Measurements from ENCODE around the gene RNF8. TPM values are rescaled to one million over a fixed set of nuclear protein-coding genes. Genes with fewer than 3 reads are reported as not detected.
A peak's percentile ranks its signal among the peaks of the same experiment; 100 is the strongest.

RNF8 gene
- total RNA-seq, 2 experiments from 2014 or later, result 23.5 to 24.0 TPM

GRCh38 chr6:37313723-37314486 lies 39.9 kb upstream of the RNF8 start:
- Mint-ChIP-seq H3K27ac (no peak overlapping the region), H3K9me3 (no peaks in the 10 kb centered on the region), H3K4me3 (no peak overlapping the region), H3K4me1 (peaks cover 8% of the 10 kb centered on the region), H3K27me3 (no peaks in the 10 kb centered on the region), H3K36me3 (ENCODE audit: low read depth) (peaks cover 21% of the 10 kb centered on the region)
- POLR2A ChIA-PET, result interaction anchor here (1.8 to 2.9 kb wide), 2 partner anchors 56 to 296 kb away, joined by 4 to 9 read pairs; partner anchors contain the start of genes TBC1D22B and TMEM217
- CTCF ChIA-PET, result interaction anchor here (0.5 to 6.7 kb wide), 22 partner anchors 9 to 547 kb away, joined by 3 to 71 read pairs (median 4); partner anchors contain the start of genes TBC1D22B and TMEM217
- DNase-seq, result no peak

- peaks cover 16% of the 10 kb centered on the region for H3K36me3 Mint-ChIP-seq (ENCODE audit: low read depth)
- no peak overlapping the region for H3K27ac Mint-ChIP-seq
- DNase-seq, result peak; percentile 56
- H3K27me3 Mint-ChIP-seq, result no peaks in the 10 kb centered on the region
- no peaks in the 10 kb centered on the region for H3K9me3 Mint-ChIP-seq
- H3K4me1 Mint-ChIP-seq, result peaks cover 10% of the 10 kb centered on the region
- H3K4me3 Mint-ChIP-seq, result no peak overlapping the region
- POLR2A ChIA-PET, result interaction anchor here (1.8 to 2.9 kb wide), 2 partner anchors 57 to 297 kb away, joined by 4 to 9 read pairs; partner anchors contain the start of genes TBC1D22B and TMEM217
- CTCF ChIA-PET, result interaction anchor here (0.6 to 6.7 kb wide), 22 partner anchors 10 to 548 kb away, joined by 3 to 71 read pairs (median 4); partner anchors contain the start of genes TBC1D22B and TMEM217
Observed at GRCh38 chr6:37314487-37315156, 39.2 kb upstream of the RNF8 start.

DNA sequence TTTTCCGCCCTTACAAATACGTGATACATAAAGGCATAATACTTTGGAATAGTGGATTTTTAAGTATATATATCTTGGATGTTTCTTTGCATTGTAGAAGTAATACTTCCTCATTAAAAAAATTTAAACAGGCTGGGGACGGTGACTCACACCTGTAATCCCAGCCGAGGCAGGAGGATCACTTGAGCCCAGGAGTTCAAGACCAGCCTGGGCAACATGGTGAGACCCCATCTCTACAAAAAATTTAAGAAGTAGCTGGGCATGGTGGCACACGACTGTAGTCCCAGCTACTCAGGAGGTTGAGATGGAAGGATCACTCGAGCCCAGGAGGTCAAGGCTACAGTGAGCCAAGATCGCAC lies 38.6 kb upstream of the RNF8 start:
- Mint-ChIP-seq H3K4me1 (peaks cover 13% of the 10 kb centered on the region), H3K4me3 (no peak overlapping the region), H3K27ac (no peak overlapping the region), H3K36me3 (ENCODE audit: low read depth) (peaks cover 18% of the 10 kb centered on the region), H3K27me3 (no peaks in the 10 kb centered on the region), H3K9me3 (no peaks in the 10 kb centered on the region)
- ChIA-PET POLR2A (interaction anchor here (1.8 to 2.9 kb wide), 2 partner anchors 57 to 297 kb away, joined by 4 to 9 read pairs; partner anchors contain the start of genes TBC1D22B and TMEM217), CTCF (interaction anchor here (0.7 to 6.7 kb wide), 15 partner anchors 10 to 412 kb away, joined by 3 to 71 read pairs (median 4); no protein-coding TSS in a partner anchor)
- DNase-seq, result no peak

DNA sequence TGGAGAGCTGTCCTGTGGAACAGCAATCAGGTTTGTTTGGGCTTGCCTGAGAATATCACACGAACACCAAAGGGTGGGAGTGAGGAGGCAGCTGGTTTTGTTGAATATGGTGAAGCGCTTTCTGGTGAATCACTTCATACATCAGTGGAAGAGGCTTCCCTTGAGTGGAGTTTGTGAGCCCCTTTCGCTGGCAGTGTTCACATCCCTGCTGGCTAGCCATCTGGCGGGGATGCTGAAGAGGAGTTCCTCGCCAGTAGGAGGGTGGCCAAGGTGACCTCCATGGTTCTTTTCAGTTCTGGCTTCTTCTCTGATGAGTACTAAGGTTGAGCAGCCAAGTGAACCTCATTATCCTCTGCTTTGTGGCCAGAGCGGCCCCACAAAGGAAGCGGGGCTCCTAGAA lies 37.7 kb upstream of the RNF8 start:
- no peak for DNase-seq
- ChIA-PET POLR2A (no interaction called here), CTCF (interaction anchor here (1.1 to 6.7 kb wide), 5 partner anchors 9 to 295 kb away, joined by 3 to 71 read pairs (median 8); no protein-coding TSS in a partner anchor)
- no peaks in the 10 kb centered on the region for H3K27me3 Mint-ChIP-seq
- no peak overlapping the region for H3K4me3 Mint-ChIP-seq
- H3K9me3 Mint-ChIP-seq, result no peaks in the 10 kb centered on the region
- peaks cover 13% of the 10 kb centered on the region for H3K4me1 Mint-ChIP-seq
- peaks cover 18% of the 10 kb centered on the region for H3K36me3 Mint-ChIP-seq (ENCODE audit: low read depth)
- no peak overlapping the region for H3K27ac Mint-ChIP-seq

- no peaks in the 10 kb centered on the region for H3K27me3 Mint-ChIP-seq
- no peak overlapping the region for H3K27ac Mint-ChIP-seq
- ChIA-PET CTCF (no interaction called here), POLR2A (interaction anchor here (0.5 kb wide), 1 partner anchor 552 kb away, joined by 3 read pairs; no protein-coding TSS in a partner anchor)
- peaks cover 11% of the 10 kb centered on the region for H3K4me1 Mint-ChIP-seq
- no peaks in the 10 kb centered on the region for H3K9me3 Mint-ChIP-seq
- H3K36me3 Mint-ChIP-seq (ENCODE audit: low read depth), result peaks cover 24% of the 10 kb centered on the region
- no peak for DNase-seq
- H3K4me3 Mint-ChIP-seq, result no peak overlapping the region
Observed at GRCh38 chr6:37317312-37318038, 36.3 kb upstream of the RNF8 start.

DNA sequence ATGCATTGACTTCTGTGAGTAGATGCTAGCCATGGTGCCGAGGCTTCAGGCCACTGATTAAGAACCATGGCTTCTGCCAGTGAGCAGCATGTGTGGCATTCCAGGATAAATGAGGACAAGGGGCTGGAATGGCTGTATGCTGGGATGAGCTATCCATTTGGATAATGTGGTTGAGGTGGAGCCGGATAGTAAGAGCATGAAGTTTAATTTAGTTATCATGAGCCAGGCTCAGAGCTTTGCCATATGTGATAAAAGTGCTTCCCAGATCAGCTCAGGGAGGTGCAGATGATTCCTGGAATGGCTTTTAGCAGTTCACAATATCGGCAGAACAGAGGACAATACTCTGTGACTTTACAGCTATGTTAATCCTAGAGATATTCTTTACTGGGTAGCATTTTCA lies 34.6 kb upstream of the RNF8 start:
- Mint-ChIP-seq H3K4me3 (no peak overlapping the region), H3K36me3 (ENCODE audit: low read depth) (peaks cover 20% of the 10 kb centered on the region), H3K4me1 (peaks cover 19% of the 10 kb centered on the region), H3K9me3 (no peaks in the 10 kb centered on the region), H3K27ac (no peak overlapping the region), H3K27me3 (no peaks in the 10 kb centered on the region)
- POLR2A ChIA-PET, result no interaction called here
- no peak for DNase-seq
- CTCF ChIA-PET, result interaction anchor here (0.8 to 1.2 kb wide), 2 partner anchors 20 to 301 kb away, joined by 3 to 4 read pairs; no protein-coding TSS in a partner anchor

DNA sequence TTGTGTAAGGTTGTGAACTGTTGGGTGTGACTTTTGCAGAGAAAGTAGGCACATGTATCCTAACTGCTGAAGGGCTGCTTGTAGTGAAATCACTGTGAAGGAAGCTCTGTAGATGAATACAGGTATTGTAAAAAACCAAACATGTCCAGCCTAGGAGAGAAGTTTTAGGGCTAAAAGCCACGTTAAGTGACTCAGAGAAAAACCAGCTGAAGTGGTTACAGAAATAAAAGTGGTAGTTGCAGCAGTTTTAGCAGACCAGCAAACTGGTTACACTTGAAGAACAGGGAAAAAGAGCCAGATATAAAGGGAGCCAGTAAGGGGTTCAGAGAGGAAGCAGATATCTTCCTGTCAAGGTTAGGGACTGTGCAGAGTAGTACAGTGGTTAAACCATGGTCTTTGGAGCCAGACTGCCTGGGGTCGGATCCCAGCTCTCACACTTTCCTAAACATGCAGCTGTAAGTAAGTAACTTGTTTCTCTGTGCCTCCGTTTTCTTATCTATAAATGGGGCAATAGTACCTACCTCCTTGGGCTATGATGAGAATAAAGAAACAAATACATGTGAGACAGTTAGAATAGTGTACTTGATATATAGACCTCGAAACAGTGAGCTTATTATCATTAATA lies 33.8 kb upstream of the RNF8 start:
- ChIA-PET CTCF (interaction anchor here (1.1 to 1.7 kb wide), 3 partner anchors 16 to 298 kb away, joined by 4 to 7 read pairs (median 4); no protein-coding TSS in a partner anchor), POLR2A (no interaction called here)

DNA sequence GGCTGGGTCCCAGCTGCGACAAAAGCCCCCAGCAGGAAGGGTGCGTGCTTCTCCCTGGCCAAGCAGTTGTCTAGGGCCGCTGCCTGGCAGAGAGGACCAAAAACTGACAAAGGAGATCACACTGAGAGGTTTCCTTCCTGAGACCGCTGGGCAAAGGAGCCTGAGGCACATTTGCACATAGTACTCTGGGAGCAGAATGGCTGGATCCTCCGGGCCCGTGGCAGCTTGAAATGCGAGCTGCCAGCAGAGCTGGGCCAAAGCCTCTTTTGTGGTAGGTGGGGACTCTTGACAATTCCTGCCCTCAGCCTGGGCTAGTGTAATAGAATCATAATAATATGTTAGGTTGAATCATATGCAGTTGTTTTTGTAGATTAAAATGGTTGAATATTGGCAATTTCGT lies 33.1 kb upstream of the RNF8 start:
- H3K4me3 Mint-ChIP-seq, result no peak overlapping the region
- POLR2A ChIA-PET, result no interaction called here

More for the DNA sequence above, 33.8 kb upstream of the RNF8 start:
- Mint-ChIP-seq H3K27ac (no peak overlapping the region), H3K4me1 (peaks cover 20% of the 10 kb centered on the region), H3K4me3 (no peak overlapping the region), H3K27me3 (no peaks in the 10 kb centered on the region), H3K9me3 (no peaks in the 10 kb centered on the region), H3K36me3 (ENCODE audit: low read depth) (peaks cover 14% of the 10 kb centered on the region)
- no peak for DNase-seq

GRCh38 chr6:37321101-37321500 lies 32.7 kb upstream of the RNF8 start:
- Mint-ChIP-seq H3K4me1 (peaks cover 23% of the 10 kb centered on the region), H3K27ac (no peak overlapping the region), H3K27me3 (no peaks in the 10 kb centered on the region), H3K4me3 (no peak overlapping the region), H3K9me3 (no peaks in the 10 kb centered on the region), H3K36me3 (ENCODE audit: low read depth) (peaks cover 9% of the 10 kb centered on the region)
- ChIA-PET CTCF (interaction anchor here (1.3 to 1.7 kb wide), 2 partner anchors 17 to 303 kb away, joined by 3 to 7 read pairs; no protein-coding TSS in a partner anchor), POLR2A (no interaction called here)
- DNase-seq, result no peak

More for the DNA sequence above, 33.1 kb upstream of the RNF8 start:
- H3K9me3 Mint-ChIP-seq, result no peaks in the 10 kb centered on the region
- CTCF ChIA-PET, result interaction anchor here (1.1 to 1.7 kb wide), 2 partner anchors 17 to 299 kb away, joined by 4 to 7 read pairs; no protein-coding TSS in a partner anchor
- no peak for DNase-seq
- peaks cover 21% of the 10 kb centered on the region for H3K4me1 Mint-ChIP-seq
- peaks cover 12% of the 10 kb centered on the region for H3K36me3 Mint-ChIP-seq (ENCODE audit: low read depth)
- H3K27ac Mint-ChIP-seq, result no peak overlapping the region
- H3K27me3 Mint-ChIP-seq, result no peaks in the 10 kb centered on the region

DNA sequence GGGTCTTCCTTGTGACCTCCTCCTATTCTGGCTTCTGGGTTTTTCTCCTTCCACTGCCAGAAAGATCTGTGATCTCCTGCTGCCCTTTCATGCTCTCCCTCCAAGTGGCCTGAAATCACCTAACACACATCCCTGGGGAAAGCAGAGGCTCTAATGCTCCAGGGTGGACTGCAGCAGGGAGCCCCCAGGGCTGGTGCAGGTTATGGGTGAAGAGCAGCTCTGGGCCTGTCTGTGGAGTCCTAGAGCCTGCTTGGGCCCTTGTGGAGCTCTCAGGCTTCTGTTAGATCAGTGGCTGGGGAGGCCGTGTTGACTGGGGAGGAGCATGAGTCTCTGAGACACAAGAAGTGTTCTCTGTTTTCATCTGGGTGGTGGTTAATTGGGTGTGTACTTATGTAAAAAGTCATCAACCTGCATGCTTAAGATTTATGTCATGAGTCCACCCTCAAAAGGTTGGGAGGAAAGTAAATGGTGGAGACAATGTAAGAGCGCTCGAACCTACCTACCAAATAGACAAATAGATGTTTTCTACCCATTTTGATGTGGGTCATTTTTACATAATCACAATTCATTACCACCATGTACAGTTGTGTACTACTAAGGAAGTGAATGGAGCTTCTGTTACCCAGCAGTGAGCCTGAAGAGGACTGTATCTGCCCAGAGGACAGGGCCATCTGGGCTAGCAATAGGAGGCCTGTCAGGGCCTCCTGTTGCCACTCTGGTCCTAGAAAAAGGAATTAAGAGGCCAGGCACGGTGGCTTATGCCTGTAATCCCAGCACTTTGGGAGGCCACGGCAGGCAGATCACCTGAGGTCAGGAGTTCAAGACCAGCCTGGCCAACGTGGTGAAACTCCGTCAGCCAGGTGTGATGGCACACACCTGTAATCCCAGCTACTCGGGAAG lies 32.0 kb upstream of the RNF8 start:
- Mint-ChIP-seq H3K27ac (no peak overlapping the region), H3K36me3 (ENCODE audit: low read depth) (peaks cover 9% of the 10 kb centered on the region), H3K4me3 (no peak overlapping the region), H3K4me1 (peaks cover 23% of the 10 kb centered on the region), H3K9me3 (no peaks in the 10 kb centered on the region), H3K27me3 (no peaks in the 10 kb centered on the region)
- DNase-seq, result no peak
- CTCF ChIA-PET, result interaction anchor here (1.3 to 1.7 kb wide), 2 partner anchors 18 to 304 kb away, joined by 3 to 7 read pairs; no protein-coding TSS in a partner anchor
- POLR2A ChIA-PET, result no interaction called here

- DNase-seq, result no peak
- Mint-ChIP-seq H3K9me3 (no peaks in the 10 kb centered on the region), H3K4me1 (peaks cover 25% of the 10 kb centered on the region), H3K4me3 (no peak overlapping the region), H3K36me3 (ENCODE audit: low read depth) (peaks cover 13% of the 10 kb centered on the region), H3K27me3 (no peaks in the 10 kb centered on the region), H3K27ac (no peak overlapping the region)
- ChIA-PET POLR2A (interaction anchor here (1.0 to 1.4 kb wide), 2 partner anchors 110 to 193 kb away, joined by 3 to 6 read pairs; partner anchors contain the start of gene CMTR1), CTCF (interaction anchor here (0.8 to 4.6 kb wide), 4 partner anchors 9 to 76 kb away, joined by 3 to 30 read pairs (median 4); no protein-coding TSS in a partner anchor)
Observed at GRCh38 chr6:37323580-37323979, 30.2 kb upstream of the RNF8 start.

Data from activated CD4-positive, alpha-beta memory T cell treated with anti-CD3 and anti-CD28 coated beads, Interleukin-2, amount 10 ng/mL, durations not matched to agents 7 days and 5 days (primary cell).